T-cell (primary cell): Measurements from ENCODE around the gene PNKD. TPM values are rescaled to one million over a fixed set of nuclear protein-coding genes. Genes with fewer than 3 reads are reported as not detected.

ENCODE experiments used
- ATAC-seq, 4 experiments: fragments of 200-7000 bp in 3 of 4; fragments of 150-1000 bp in 1 of 4; cut with Tn5 transposase; replicated peaks in 1 of 4; 1 replicate in 3 of 4; 2 replicates in 1 of 4; pipeline ENCODE4 v1.10.0; 2021; ENCODE audit warnings: moderate library complexity in 3 of 4, mild to moderate bottlenecking in 2 of 4, moderate number of reproducible peaks in 1 of 4
- CTCF ChIA-PET, 2 donors: fragments of 300-600 bp; sonication (Branson Sonifier 250); formaldehyde crosslinking; loops; one replicate each; lab custom pipeline; 2022; ENCODE audit warnings: antibody characterized with exemption in 2 of 2; lab: Charles Lee
- POLR2A ChIA-PET, 2 donors: fragments of 300-600 bp; sonication (Branson Sonifier 250); formaldehyde crosslinking; loops; one replicate each; lab custom pipeline; 2022; ENCODE audit warnings: antibody characterized with exemption in 2 of 2; lab: Charles Lee
- DNase-seq, 35 experiments: peaks; one replicate each; pipeline versions ENCODE4 v3.0.0 to v3.0.0-alpha.2; 2013 to 2023
- H3K27ac ChIP-seq: one replicate; pipeline ENCODE4 v1.5.1; 2013; ENCODE audit warnings: low read length
- H3K27me3 ChIP-seq, 2 experiments: replicated peaks in 1 of 2; 1 replicate in 1 of 2; 2 replicates in 1 of 2; pipeline versions ENCODE4 v1.6.1 to v1.7.0; 2013; ENCODE audit warnings: low read length in 1 of 2, mixed read lengths in 1 of 2; ENCODE audit not compliant: control insufficient read depth in 2 of 2, insufficient read depth in 2 of 2; ENCODE audit errors: extremely low read depth in 1 of 2
- H3K36me3 ChIP-seq, 2 donors: 1 replicate in 1 of 2; 2 replicates in 1 of 2; pipeline versions ENCODE4 v1.6.1 to v1.7.0; 2013; ENCODE audit warnings: low read length in 1 of 2; ENCODE audit not compliant: control insufficient read depth in 2 of 2, insufficient read depth in 1 of 2; ENCODE audit errors: extremely low read depth in 1 of 2
- H3K4me1 ChIP-seq, 2 experiments: 1 replicate in 1 of 2; 2 replicates in 1 of 2; pipeline versions ENCODE4 v1.6.1 to v1.7.0; 2013; ENCODE audit warnings: low read length in 2 of 2, mixed read lengths in 1 of 2; ENCODE audit not compliant: insufficient read depth in 2 of 2, control insufficient read depth in 1 of 2; ENCODE audit errors: extremely low read depth in 1 of 2
- H3K4me3 ChIP-seq, 2 donors: 1 replicate in 1 of 2; 2 replicates in 1 of 2; pipeline versions ENCODE4 v1.5.1 to v1.7.0; 2013; ENCODE audit warnings: mild to moderate bottlenecking in 2 of 2, low read length in 1 of 2, moderate library complexity in 1 of 2; ENCODE audit not compliant: control insufficient read depth in 1 of 2; ENCODE audit errors: extremely low read depth in 1 of 2
- H3K9me3 ChIP-seq: 2 replicates; pipeline ENCODE4 v1.7.0; 2013
- H3K27ac Mint-ChIP-seq, 2 donors: one replicate each; pipeline ENCODE4 v1.8.0; 2020 to 2021; ENCODE audit warnings: mild to moderate bottlenecking in 2 of 2, mixed read lengths in 2 of 2
- H3K27me3 Mint-ChIP-seq, 2 donors: one replicate each; pipeline ENCODE4 v1.8.0; 2021 to 2022; ENCODE audit warnings: mixed read lengths in 2 of 2
- H3K36me3 Mint-ChIP-seq: one replicate; pipeline ENCODE4 v1.8.0; 2021; ENCODE audit warnings: mixed read lengths
- H3K4me1 Mint-ChIP-seq, 3 donors: one replicate each; pipeline ENCODE4 v1.8.0; 2020 to 2022; ENCODE audit warnings: mixed read lengths in 3 of 3, mild to moderate bottlenecking in 1 of 3
- H3K4me3 Mint-ChIP-seq, 3 donors: one replicate each; pipeline ENCODE4 v1.8.0; 2020 to 2022; ENCODE audit warnings: mild to moderate bottlenecking in 3 of 3, mixed read lengths in 3 of 3, moderate library complexity in 3 of 3
- H3K9me3 Mint-ChIP-seq, 3 donors: one replicate each; pipeline ENCODE4 v1.8.0; 2020 to 2022; ENCODE audit warnings: mixed read lengths in 3 of 3
- WGBS: methylation state at CpG from one replicate; pipeline ENCODE4 v1.1.5; 2013; ENCODE audit warnings: missing lambda C conversion rate; ENCODE audit not compliant: insufficient coverage; 5-methylcytosine and 5-hydroxymethylcytosine counted together
- total RNA-seq, 35 experiments: library from RNA in 6 of 35; stranded (reverse) in 6 of 35; fragments of 120-200 nt in 1 of 35; gene quantifications; one replicate each; pipeline versions ENCODE4 v1.2.1 to v1.2.4 and lab custom pipeline; 2013 to 2026

Gene PNKD
- total RNA-seq, 5 donors from 2014 or later (not counting 1 experiment from before 2014, with no cell fraction given) = 17.4 to 33.1 (median 30.6) TPM

DNA sequence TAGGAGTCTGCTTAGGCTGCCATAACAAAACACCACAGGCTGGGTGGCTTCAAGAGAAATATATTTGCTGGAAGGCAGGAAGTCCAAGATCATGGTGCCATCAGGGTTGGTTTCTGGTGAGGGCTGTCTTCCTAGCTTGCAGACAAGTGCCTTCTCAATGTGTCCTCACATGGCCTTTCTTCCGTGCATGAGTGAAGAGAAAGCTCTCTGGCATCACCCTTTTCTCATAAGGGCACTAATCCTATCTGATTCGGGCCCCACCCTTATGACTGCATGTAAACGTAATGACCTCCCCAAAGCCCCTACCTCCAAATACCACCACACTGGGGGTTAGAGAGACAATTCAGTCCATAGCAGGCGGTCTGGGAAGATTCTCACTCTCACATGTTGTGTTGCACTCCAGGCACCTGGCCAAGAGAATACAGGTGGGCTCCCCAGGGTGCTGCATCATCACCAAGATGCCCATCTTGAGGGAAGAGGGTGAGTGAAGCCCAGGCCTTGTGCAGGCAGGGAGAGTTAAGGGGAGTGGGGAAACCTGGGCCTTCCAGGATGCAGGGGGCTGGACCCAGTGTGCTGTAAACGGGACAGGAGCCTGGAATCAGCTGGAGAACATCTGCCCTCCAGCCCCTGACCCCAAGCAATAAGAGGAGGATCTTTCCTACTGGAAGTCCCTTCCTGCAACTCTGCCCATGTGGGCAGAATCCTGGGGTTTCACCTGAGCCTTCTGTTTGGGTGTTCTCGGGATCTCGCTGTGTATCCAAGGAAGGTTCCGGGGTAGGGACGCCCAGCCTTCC, 96.5 kb downstream of the PNKD start:
- Histone ChIP-seq H3K36me3 (no peaks in the 10 kb centered on the region), H3K9me3 (no peaks in the 10 kb centered on the region), H3K4me1 (peaks cover 20 to 27% of the 10 kb centered on the region in 2 experiments), H3K4me3 (peak overlapping the region in 1 of 2 donors; percentile 62), H3K27me3 (no peaks in the 10 kb centered on the region), H3K27ac (peak overlapping the region; percentile 82)
- no peak for ATAC-seq
- no peaks in the 10 kb centered on the region for H3K36me3 Mint-ChIP-seq
- H3K27me3 Mint-ChIP-seq = no peaks in the 10 kb centered on the region
- 100% methylated on average over 4 of the region's 9 CpGs for WGBS
- peak overlapping the region; percentile 79 to 89 for H3K27ac Mint-ChIP-seq
- ChIA-PET POLR2A (interaction anchor here in 1 of 2 donors (0.5 to 0.8 kb wide), 2 partner anchors 9 to 76 kb away, joined by 3 read pairs; no protein-coding TSS in a partner anchor), CTCF (interaction anchor here (0.5 to 1.2 kb wide), 2 partner anchors 27 to 146 kb away, joined by 3 to 4 read pairs; no protein-coding TSS in a partner anchor)
- H3K9me3 Mint-ChIP-seq = no peaks in the 10 kb centered on the region
- no peak for DNase-seq
- H3K4me1 Mint-ChIP-seq = peaks cover 26 to 32% (median 32%) of the 10 kb centered on the region in 3 donors
- H3K4me3 Mint-ChIP-seq = peak overlapping the region; percentile 64 to 79 (median 72)

DNA sequence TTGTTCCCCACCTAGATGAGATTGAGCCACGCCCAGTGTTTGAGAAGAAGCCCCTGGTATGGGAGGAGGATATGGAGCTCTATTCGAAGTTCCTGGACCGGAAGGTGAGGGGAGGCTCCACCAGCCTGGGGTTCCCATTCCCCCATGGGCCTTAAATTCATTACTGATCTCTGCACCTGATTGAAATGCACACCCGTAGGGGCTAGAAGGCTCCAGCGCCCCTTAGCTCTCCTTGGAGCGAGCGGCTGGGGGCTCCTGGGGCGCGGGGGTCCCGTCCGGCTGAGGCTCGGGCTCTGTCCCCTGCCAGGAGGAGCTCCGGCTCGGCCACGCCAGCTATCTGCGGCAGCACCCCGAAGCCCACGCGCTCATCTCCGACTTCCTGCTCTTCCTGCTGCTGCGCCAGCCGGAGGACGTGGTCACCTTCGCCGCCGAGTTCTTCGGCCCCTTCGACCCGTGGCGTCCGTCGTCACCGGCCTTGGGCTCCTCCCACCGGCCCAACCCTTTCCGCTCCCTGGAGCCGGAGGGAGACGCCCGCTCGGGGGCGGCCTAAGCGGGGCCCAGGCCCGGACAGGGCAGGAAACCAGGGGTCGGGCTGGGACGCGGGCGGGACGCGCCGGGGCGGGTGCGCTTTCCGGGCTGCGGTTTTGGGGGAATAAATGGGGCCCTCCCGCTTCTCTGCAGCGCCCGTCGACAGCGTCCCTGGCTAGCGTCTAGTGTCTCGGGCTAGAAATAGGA, 97.3 kb downstream of the PNKD start:
- ChIA-PET CTCF (interaction anchor here (0.5 to 1.2 kb wide), 2 partner anchors 26 to 147 kb away, joined by 3 to 4 read pairs; no protein-coding TSS in a partner anchor), POLR2A (interaction anchor here in 1 of 2 donors (0.6 to 0.8 kb wide), 2 partner anchors 11 to 77 kb away, joined by 3 read pairs; partner anchors contain the start of gene CATIP)
- Mint-ChIP-seq H3K27me3 (no peaks in the 10 kb centered on the region), H3K36me3 (no peaks in the 10 kb centered on the region), H3K4me1 (peaks cover 26 to 32% (median 32%) of the 10 kb centered on the region in 3 donors), H3K9me3 (no peaks in the 10 kb centered on the region), H3K27ac (peak overlapping the region; percentile 81 to 89), H3K4me3 (peak overlapping the region; percentile 64 to 79 (median 72))
- DNase-seq = peak; percentile 30 to 75 (median 51)
- 3% methylated on average over 56 of the region's 60 CpGs for WGBS
- peaks cover 20 to 27% of the 10 kb centered on the region in 2 experiments for H3K4me1 ChIP-seq
- no peaks in the 10 kb centered on the region for H3K27me3 ChIP-seq
- H3K27ac ChIP-seq = peak overlapping the region; percentile 82
- no peaks in the 10 kb centered on the region for H3K36me3 ChIP-seq
- H3K4me3 ChIP-seq = peak overlapping the region; percentile 53 to 62
- H3K9me3 ChIP-seq = no peaks in the 10 kb centered on the region
- peak; percentile 84 to 87 (median 86) for ATAC-seq

DNA sequence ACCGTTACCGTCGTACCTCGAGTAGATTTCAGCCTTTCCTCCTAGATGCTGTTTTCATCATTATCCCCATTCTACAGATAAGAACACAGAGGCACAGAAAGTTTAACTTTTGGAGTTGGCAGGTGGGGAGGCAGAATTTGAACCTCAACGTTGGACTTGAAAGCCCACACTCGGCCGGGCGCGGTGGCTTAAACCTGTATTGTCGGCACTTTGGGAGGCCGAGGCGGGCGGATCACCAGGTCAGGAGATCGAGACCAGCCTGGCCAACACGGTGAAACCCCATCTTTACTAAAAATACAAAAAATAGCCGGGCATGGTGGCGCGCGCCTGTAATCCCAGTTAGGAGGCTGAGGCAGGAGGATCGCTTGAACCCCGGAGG, 97.8 kb downstream of the PNKD start:
- Histone ChIP-seq H3K27ac (peak overlapping the region; percentile 82), H3K4me1 (peaks cover 20 to 27% of the 10 kb centered on the region in 2 experiments), H3K4me3 (peak overlapping the region; percentile 53 to 62), H3K36me3 (no peaks in the 10 kb centered on the region), H3K27me3 (no peaks in the 10 kb centered on the region), H3K9me3 (no peaks in the 10 kb centered on the region)
- peaks cover 26 to 32% (median 32%) of the 10 kb centered on the region in 3 donors for H3K4me1 Mint-ChIP-seq
- H3K27me3 Mint-ChIP-seq = no peaks in the 10 kb centered on the region
- peak overlapping the region; percentile 64 to 79 (median 72) for H3K4me3 Mint-ChIP-seq
- H3K9me3 Mint-ChIP-seq = no peaks in the 10 kb centered on the region
- WGBS = 42% methylated on average over 7 of the region's 21 CpGs
- ChIA-PET CTCF (interaction anchor here (1.1 to 1.2 kb wide), 2 partner anchors 26 to 98 kb away, joined by 3 read pairs; partner anchors contain the start of genes AAMP (in 1 of the 2) and PNKD (in 1 of the 2)), POLR2A (interaction anchor here (0.5 to 0.6 kb wide), 2 partner anchors 11 to 12 kb away, joined by 3 to 4 read pairs; partner anchors contain the start of gene CATIP (in 1 of the 2))
- DNase-seq (no peak), ATAC-seq (no peak)
- H3K36me3 Mint-ChIP-seq = no peaks in the 10 kb centered on the region
- H3K27ac Mint-ChIP-seq = peak overlapping the region; percentile 81 to 88

GRCh38 chr2:218368621-218369153, 98.4 kb downstream of the PNKD start:
- POLR2A ChIA-PET = interaction anchor here in 1 of 2 donors (0.5 kb wide), 1 partner anchor 12 kb away, joined by 4 read pairs; no protein-coding TSS in a partner anchor
- H3K9me3 Mint-ChIP-seq = no peaks in the 10 kb centered on the region
- H3K4me1 ChIP-seq = peaks cover 20 to 27% of the 10 kb centered on the region in 2 experiments
- CTCF ChIA-PET = interaction anchor here in 1 of 2 donors (0.7 to 1.1 kb wide), 2 partner anchors 25 to 98 kb away, joined by 3 read pairs; partner anchors contain the start of genes AAMP and PNKD
- no peaks in the 10 kb centered on the region for H3K36me3 Mint-ChIP-seq
- H3K4me3 Mint-ChIP-seq = peak overlapping the region; percentile 64 to 79 (median 72)
- H3K27ac Mint-ChIP-seq = peak overlapping the region; percentile 81 to 88
- no peak overlapping the region for H3K4me3 ChIP-seq
- H3K36me3 ChIP-seq = no peaks in the 10 kb centered on the region
- ATAC-seq (no peak), DNase-seq (peak in 1 of 35 experiments; percentile 15)
- no peaks in the 10 kb centered on the region for H3K27me3 Mint-ChIP-seq
- no peaks in the 10 kb centered on the region for H3K9me3 ChIP-seq
- peaks cover 26 to 32% (median 32%) of the 10 kb centered on the region in 3 donors for H3K4me1 Mint-ChIP-seq
- H3K27me3 ChIP-seq = no peaks in the 10 kb centered on the region
- WGBS = 74% methylated on average over 15 of the region's 27 CpGs
- H3K27ac ChIP-seq = peak overlapping the region; percentile 9

DNA sequence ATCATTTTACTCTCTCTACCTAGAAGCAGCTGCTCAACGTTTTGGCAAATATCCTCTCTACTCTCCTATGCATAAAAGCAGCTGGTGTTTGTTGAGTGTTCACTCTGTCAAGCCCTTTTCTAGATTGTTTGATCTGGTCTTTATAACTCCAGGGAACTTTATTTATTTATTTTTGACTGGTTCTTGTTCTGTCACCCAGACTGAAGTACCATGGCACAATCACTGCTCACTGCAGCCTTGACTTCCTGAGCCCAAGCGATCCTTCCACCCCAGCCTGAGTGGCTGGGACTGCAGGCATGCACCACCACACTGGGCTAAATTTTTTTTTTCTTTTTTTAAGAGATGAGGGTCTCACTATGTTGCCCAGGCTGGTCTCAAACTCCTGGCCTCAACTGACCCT, 99.0 kb downstream of the PNKD start:
- DNase-seq (no peak), ATAC-seq (no peak)
- Histone ChIP-seq H3K9me3 (no peaks in the 10 kb centered on the region), H3K4me3 (no peak overlapping the region), H3K27ac (peak overlapping the region; percentile 24), H3K36me3 (no peaks in the 10 kb centered on the region), H3K27me3 (no peaks in the 10 kb centered on the region), H3K4me1 (peaks cover 20 to 27% of the 10 kb centered on the region in 2 experiments)
- H3K27me3 Mint-ChIP-seq = no peaks in the 10 kb centered on the region
- no peaks in the 10 kb centered on the region for H3K9me3 Mint-ChIP-seq
- H3K4me1 Mint-ChIP-seq = peaks cover 26 to 32% (median 32%) of the 10 kb centered on the region in 3 donors
- ChIA-PET CTCF (interaction anchor here in 1 of 2 donors (0.6 to 1.1 kb wide), 3 partner anchors 24 to 290 kb away, joined by 3 to 4 read pairs (median 3); partner anchors contain the start of genes AAMP, BCS1L, PNKD and ZNF142), POLR2A (no interaction called here)
- H3K4me3 Mint-ChIP-seq = peak overlapping the region; percentile 5 to 72 (median 17)
- H3K27ac Mint-ChIP-seq = peak overlapping the region; percentile 51 to 81
- WGBS = 80% methylated on average over 1 of the region's 2 CpGs
- H3K36me3 Mint-ChIP-seq = no peaks in the 10 kb centered on the region
